GM19240 (cell line): ENCODE results near the gene WDR27.
A peak's percentile ranks its signal among the peaks of the same experiment; 100 is the strongest.

Experiments
- DNase-seq: peaks from one replicate; pipeline ENCODE4 v3.0.0; 2011; ENCODE audit warnings: low spot score; ENCODE audit not compliant: insufficient read length

WDR27 gene

GRCh38 chr6:169568314-169569087, 133.3 kb downstream of the WDR27 start:
- DNase-seq, result no peak

DNA sequence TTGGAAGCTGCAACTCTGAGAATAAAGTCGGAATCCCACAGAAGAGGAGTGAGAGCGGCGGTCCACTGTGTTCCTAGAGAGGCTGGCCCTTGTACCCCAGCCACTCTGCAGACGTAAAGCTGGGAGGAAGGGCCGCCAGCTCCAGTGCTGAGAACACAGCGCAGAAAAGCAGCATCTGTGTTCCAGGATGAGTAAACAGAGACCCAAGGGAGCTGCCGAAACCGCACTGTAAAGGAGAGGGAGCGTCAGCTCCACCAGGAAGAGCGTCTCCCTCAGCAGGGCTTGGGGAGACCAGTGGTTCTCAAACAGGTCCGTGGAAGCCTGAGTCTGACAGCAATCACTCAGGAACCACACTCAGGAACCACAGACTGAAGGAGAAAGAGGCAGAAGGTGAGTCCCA, 134.0 kb downstream of the WDR27 start:
- DNase-seq, result no peak

- no peak for DNase-seq
Observed at GRCh38 chr6:169566961-169567750, 134.7 kb downstream of the WDR27 start.

- no peak for DNase-seq
Observed at GRCh38 chr6:169566319-169566718, 135.5 kb downstream of the WDR27 start.

DNA sequence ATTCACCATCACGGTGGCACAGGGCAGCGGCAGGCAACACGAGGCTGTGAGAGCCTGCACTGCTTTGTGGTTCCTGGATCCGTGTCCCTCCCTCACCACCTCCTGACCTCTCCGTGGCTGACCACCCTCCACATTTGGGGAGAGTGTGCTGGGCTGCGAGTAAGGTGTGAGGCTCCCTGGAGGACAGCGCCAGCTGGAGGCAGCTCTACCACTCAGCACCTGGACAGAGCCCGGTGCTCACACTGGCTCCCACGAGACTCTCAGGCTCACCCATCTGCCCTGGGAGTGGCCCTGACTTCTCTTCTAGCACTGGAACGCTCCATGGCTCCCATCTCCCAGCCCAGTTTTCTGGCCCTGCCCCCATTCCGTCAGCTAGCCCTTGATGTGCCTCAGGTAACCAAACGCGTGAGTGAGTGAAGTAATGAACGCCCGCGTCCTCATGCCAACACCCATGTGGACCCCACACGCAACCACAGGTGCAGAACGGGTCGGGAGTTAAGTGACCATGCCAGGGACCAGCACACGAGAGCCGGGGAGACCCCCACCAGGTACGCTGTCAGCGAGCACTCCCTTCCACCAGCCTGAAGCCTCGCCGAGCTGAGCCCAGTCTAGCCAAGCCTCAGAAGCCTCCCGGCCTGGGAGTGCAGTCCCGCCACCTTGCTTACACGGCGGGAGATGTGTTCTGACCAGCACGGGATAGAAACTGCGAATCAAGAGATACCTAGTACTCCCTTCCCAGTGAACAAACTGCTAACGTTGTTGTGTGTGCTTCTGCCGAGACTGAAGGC, 137.2 kb downstream of the WDR27 start:
- no peak for DNase-seq

DNA sequence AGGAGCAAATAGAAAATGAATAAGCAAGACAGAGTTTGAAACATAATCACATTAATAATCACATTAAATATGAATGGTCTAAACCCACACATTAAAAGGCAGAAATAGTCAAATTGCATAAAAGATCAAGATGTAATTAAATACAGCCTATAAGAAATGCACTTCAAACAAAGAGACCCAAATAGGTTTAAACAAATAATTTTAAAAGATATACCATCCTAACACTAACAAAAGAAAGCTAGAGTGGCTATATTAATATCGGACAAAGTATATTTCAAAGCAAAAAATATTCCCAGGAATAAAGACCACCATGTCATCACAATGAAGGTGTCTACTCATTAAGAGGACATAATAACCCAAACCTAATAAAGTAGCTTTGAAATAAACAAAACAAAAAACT, 140.2 kb downstream of the WDR27 start:
- no peak for DNase-seq

- no peak for DNase-seq
Observed at GRCh38 chr6:169559592-169559991, 142.2 kb downstream of the WDR27 start.

- DNase-seq, result no peak
Observed at GRCh38 chr6:169558774-169559441, 142.9 kb downstream of the WDR27 start.

DNA sequence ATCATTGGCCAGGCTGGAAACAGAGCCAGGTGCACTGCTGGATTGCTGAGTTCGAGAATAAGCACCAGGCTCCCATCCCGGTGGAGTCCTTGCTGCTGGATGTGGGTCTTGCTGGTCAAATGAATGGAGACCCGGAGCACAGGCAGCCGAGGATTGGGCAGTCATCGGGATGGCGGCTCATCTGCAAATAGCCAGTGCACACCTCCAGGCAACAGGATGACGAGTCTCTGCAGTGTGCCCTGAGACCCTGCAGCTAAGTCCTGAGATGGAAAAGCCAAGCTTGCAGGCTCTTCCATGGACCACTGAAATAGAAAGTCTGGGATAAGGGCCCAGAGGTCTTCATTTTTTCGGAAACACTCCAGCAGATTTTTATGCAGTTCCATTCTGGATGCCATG, 143.5 kb downstream of the WDR27 start:
- DNase-seq, result no peak

- no peak for DNase-seq
Observed at GRCh38 chr6:169557887-169558286, 143.9 kb downstream of the WDR27 start.

- peak; percentile 42 for DNase-seq
Observed at GRCh38 chr6:169556758-169557548, 144.9 kb downstream of the WDR27 start.

DNA sequence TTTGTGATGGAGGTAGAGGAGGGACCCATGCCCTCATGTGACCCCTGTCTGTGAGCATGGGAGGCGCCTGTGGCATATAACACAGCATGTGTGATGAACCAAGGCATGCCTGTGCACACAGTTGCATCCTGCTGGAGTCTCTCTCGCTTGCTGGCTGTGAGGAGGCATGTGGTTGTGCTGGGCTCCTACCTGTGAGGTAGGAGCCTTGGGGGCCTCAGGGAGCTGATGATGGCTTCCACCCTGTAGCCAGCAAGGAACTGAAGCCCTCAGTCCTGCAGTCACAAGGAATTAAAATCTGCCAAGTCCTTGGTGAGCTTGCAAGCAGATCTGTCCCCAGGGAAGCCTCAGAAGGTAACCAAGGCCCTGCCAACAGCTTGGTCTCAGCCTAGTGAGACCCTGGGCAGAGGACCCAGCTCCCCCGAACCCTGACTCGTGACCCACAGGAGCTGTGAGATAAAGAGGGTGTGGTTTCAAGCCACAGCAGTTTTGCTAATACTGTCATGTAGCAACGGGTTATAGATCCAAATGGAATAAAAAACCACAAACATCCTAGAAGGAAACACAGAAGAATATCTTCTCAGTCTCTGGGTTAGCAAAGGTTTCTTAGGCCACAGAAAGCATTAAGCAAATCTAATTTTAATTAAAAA, 145.7 kb downstream of the WDR27 start:
- no peak for DNase-seq

DNA sequence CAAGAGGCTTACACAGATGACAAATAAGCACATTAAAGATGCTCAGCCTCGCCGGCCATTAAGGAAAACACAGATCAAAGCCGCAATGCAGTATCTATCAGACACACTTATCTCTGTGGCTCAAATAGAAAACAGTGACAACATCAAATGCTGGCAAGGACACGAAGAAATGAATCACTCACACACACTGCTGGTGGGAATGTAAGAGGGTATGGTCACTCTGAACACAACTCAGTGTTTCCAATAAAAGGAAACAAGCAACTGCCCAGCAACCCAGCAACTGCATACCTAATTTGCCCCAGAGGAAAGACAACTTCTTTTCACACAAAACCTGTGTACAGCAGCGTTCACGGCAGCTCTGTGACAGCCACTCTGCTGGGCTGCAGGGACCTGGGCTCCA, 155.8 kb downstream of the WDR27 start:
- no peak for DNase-seq

- DNase-seq, result no peak
Observed at GRCh38 chr6:169543704-169544103, 158.1 kb downstream of the WDR27 start.

- DNase-seq, result no peak
Observed at GRCh38 chr6:169542491-169542890, 159.3 kb downstream of the WDR27 start.

DNA sequence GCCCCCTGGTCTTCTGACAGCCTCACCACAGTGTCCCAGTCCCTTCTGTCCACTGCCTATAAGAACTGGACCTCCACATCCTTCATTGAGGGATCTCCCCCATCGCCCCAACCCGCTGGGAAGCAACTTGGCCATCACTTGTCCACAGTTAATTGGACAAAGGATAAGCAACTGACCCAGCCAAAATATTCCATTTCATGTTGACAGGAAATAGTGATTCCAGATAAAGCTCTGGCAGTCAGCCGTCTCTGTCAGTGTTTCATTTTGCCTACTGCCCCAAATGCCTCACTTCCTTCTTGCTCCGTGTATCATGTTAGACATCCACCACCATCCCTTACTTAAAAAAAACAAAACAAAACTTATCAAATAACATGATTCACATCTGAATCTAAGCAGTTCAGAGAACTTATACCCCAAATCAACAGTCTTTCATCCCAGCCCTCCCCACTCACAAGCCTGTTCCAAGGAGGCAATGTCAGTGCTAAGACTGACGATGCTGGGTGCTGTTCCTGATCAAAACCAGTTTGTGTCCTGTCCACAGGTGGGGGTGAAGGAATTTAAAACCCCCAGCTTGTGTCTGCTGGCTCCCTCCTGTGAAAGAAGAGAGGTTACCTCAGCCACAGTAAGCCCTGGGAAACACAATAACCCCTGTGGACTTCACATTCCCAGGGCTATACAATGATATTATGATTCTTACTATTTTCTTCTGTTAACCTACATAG, 162.5 kb downstream of the WDR27 start:
- no peak for DNase-seq

DNA sequence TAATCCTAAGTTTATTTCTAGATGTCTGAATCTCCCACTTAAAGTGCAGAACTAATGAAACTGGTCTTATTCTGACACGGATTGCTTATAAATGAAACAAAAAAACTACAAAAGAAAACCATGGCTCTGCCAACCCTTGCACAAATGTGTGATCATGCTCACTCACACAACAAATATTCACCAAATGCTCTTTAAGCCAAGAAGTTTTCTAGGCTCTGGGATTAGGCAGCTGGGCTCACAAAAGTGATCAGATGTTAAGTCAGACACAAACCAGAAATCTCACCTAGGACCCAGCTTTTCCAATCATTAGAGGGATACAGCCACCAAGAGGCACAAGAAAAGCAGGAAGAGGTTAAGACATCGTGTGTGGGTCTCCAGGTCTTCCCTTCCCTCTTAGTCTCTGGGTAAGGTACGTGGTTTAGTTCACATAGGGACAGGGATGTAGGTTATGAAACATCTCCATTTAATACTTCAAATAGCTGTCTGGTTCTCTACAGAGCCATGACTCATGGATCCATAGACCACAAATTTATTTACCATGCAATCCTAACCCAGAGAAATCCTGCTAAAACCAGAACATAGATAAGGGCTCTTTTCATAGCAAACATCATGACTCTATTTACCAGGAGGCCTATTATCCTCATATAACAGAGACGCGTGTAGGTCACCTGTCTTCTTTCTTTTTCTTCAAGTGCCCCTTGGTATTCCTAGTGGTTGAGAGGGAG, 165.2 kb downstream of the WDR27 start:
- no peak for DNase-seq

DNA sequence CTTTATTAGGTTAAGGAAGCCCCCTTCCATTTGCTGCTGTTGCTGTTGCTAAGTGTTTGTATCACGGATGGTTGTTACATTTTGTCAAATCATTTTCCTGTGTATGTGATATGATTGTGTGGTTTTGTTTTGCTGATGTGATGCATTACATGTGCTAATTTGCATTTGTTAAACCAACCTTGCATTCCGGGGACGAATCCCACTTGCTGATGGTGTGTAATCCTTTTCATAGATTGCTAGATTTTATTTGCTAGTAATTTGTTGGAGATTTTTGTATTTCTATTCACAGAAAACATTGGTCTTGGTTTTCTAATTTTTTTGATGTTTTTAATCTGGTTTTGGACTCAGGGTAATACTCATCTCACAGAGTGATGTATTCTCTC, 167.8 kb downstream of the WDR27 start:
- DNase-seq, result no peak
